SJSA1 (cell line): ENCODE data around the gene ANKS1A. TPM values are rescaled to one million over a fixed set of nuclear protein-coding genes. Genes with fewer than 3 reads are reported as not detected.

ENCODE experiments used
- DNase-seq, 2 experiments: peaks; one replicate each; pipeline ENCODE4 v3.0.0-alpha.2; 2015 to 2020; ENCODE audit warnings: low spot score in 2 of 2, low read depth in 1 of 2
- H3K27ac ChIP-seq: fragments of 250-450 bp; sonication (Bioruptor Pico); 2 replicates; pipeline ENCODE4 v1.5.1; 2020; ENCODE audit warnings: mild to moderate bottlenecking, moderate library complexity
- H3K27me3 ChIP-seq: fragments of 250-450 bp; sonication (Bioruptor Pico); replicated peaks from 2 replicates; pipeline ENCODE4 v1.5.1; 2020; ENCODE audit warnings: mild to moderate bottlenecking, moderate library complexity
- H3K36me3 ChIP-seq: fragments of 250-450 bp; sonication (Bioruptor Pico); 2 replicates; pipeline ENCODE4 v1.5.1; 2020; ENCODE audit warnings: mild to moderate bottlenecking
- H3K4me1 ChIP-seq: fragments of 250-450 bp; sonication (Bioruptor Pico); replicated peaks from 2 replicates; pipeline ENCODE4 v1.6.1; 2021; ENCODE audit warnings: mild to moderate bottlenecking
- H3K4me3 ChIP-seq: fragments of 250-450 bp; sonication (Bioruptor Pico); 2 replicates; pipeline ENCODE4 v1.5.1; 2020; ENCODE audit warnings: mild to moderate bottlenecking
- H3K9me3 ChIP-seq: fragments of 250-450 bp; sonication (Bioruptor Pico); replicated peaks from 2 replicates; pipeline ENCODE4 v1.5.1; 2020; ENCODE audit warnings: mild to moderate bottlenecking
- total RNA-seq: library from RNA; depleted of rRNA; stranded (reverse); fragments of >200 nt; shearing (Covaris generic); gene quantifications from 2 replicates; pipeline ENCODE4 v1.2.3, GENCODE V29; 2014

Gene ANKS1A
- total RNA-seq, 1 experiment from 2014 or later = 8.1 TPM

GRCh38 chr6:35054743-35055130, 165.7 kb downstream of the ANKS1A start:
- no peak for DNase-seq
- Histone ChIP-seq H3K27ac (no peak overlapping the region), H3K36me3 (0 out of 2 replicates have a peak, but pooled peaks cover 2% of the 10 kb centered on the region), H3K9me3 (0 out of 2 replicates have a peak, but pooled peaks cover 3% of the 10 kb centered on the region), H3K27me3 (no peaks in the 10 kb centered on the region), H3K4me1 (peaks cover 18% of the 10 kb centered on the region), H3K4me3 (no peak overlapping the region)

DNA sequence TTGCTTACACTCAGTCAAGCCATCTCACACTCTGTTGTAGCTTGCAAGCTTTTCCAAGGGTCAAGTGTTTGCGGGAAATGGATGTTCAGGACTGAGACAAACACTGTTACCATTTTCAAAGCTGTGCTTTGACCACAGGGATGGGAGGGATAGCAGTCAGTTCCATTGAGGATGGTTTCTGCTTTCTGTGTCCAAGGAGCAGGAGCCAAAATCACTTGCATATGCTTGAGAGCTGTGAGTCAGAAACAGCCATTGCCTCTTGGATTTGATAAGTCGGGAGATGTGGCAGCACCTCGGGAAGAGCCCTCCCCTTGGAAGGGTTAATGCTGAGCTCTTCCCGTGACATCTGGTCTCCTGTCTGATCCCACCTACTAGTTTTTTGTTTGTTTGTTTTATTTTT, 166.8 kb downstream of the ANKS1A start:
- Histone ChIP-seq H3K4me3 (no peak overlapping the region), H3K27ac (no peak overlapping the region)

GRCh38 chr6:35056952-35057351, 167.9 kb downstream of the ANKS1A start:
- Histone ChIP-seq H3K9me3 (0 out of 2 replicates have a peak, but pooled peaks cover 3% of the 10 kb centered on the region), H3K36me3 (0 out of 2 replicates have a peak, but pooled peaks cover 6% of the 10 kb centered on the region), H3K4me3 (no peak overlapping the region), H3K27ac (no peak overlapping the region), H3K4me1 (peaks cover 7% of the 10 kb centered on the region), H3K27me3 (no peaks in the 10 kb centered on the region)
- DNase-seq = no peak

More for the DNA sequence above, 166.8 kb downstream of the ANKS1A start:
- 0 out of 2 replicates have a peak, but pooled peaks cover 3% of the 10 kb centered on the region for H3K9me3 ChIP-seq
- no peaks in the 10 kb centered on the region for H3K27me3 ChIP-seq
- peaks cover 7% of the 10 kb centered on the region for H3K4me1 ChIP-seq
- 0 out of 2 replicates have a peak, but pooled peaks cover 7% of the 10 kb centered on the region for H3K36me3 ChIP-seq
- DNase-seq = no peak

DNA sequence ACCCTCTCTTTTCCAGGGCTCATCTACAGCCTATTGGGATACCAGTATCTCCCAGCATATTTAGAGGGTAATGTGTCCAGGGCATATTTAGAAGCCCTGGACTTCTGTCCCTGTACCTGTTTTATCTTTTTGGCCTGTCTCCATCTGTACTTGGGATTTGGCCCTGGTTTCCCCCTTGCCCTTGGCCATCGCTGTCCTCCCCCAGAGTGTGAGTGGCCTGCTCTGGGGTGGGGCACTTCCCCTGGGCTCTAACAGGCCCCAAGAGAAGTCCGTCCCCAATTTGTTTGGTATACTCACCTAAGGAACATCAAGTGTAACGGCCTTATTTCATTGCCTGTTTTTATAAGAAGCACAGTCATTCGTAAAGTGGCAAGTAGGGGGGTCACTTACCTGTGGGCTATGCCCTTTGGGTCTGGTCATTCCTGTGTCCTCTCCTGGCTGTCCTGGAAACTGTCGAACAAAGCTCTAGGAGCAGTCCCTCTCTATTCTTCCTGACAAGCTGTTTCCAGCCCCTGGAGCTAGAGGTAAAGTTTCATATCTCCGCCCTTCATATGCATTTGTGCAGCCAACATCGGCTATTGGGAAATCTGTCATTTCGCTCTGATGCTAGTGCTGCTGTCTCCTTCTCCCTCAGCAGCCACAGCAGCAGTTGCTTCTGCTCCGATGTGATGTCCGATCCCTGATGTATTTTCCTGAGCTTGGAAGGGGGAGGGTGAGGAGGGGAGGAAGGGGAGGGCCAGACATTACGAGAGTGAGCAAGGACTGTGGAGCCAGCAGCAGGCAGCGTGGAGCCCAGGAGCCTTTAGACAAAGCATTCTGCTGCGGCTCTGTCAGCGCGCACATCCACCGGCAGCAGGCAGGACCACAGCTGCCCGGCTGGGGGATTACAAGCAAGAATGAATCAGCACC, 168.6 kb downstream of the ANKS1A start:
- Histone ChIP-seq H3K4me3 (no peak overlapping the region), H3K9me3 (0 out of 2 replicates have a peak, but pooled peaks cover 3% of the 10 kb centered on the region), H3K36me3 (0 out of 2 replicates have a peak, but pooled peaks cover 5% of the 10 kb centered on the region), H3K27me3 (no peaks in the 10 kb centered on the region), H3K4me1 (peaks cover 6% of the 10 kb centered on the region), H3K27ac (no peak overlapping the region)
- no peak for DNase-seq

GRCh38 chr6:35058358-35058675, 169.3 kb downstream of the ANKS1A start:
- no peak for DNase-seq
- H3K36me3 ChIP-seq = 0 out of 2 replicates have a peak, but pooled peaks cover 5% of the 10 kb centered on the region
- H3K27me3 ChIP-seq = no peaks in the 10 kb centered on the region
- H3K4me1 ChIP-seq = no peaks in the 10 kb centered on the region
- H3K4me3 ChIP-seq = no peak overlapping the region
- no peak overlapping the region for H3K27ac ChIP-seq
- 0 out of 2 replicates have a peak, but pooled peaks cover 3% of the 10 kb centered on the region for H3K9me3 ChIP-seq

- DNase-seq = no peak
- H3K27me3 ChIP-seq = no peaks in the 10 kb centered on the region
- H3K4me1 ChIP-seq = no peaks in the 10 kb centered on the region
- H3K4me3 ChIP-seq = no peak overlapping the region
- H3K27ac ChIP-seq = no peak overlapping the region
- H3K36me3 ChIP-seq = 0 out of 2 replicates have a peak, but pooled peaks cover 5% of the 10 kb centered on the region
- H3K9me3 ChIP-seq = 0 out of 2 replicates have a peak, but pooled peaks cover 3% of the 10 kb centered on the region
Observed at GRCh38 chr6:35058865-35059522, 169.9 kb downstream of the ANKS1A start.

- no peak for DNase-seq
Observed at GRCh38 chr6:35059596-35060345, 170.7 kb downstream of the ANKS1A start.

GRCh38 chr6:35061102-35061615, 172.1 kb downstream of the ANKS1A start:
- Histone ChIP-seq H3K4me1 (no peaks in the 10 kb centered on the region), H3K27me3 (no peaks in the 10 kb centered on the region), H3K4me3 (no peak overlapping the region), H3K36me3 (0 out of 2 replicates have a peak, but pooled peaks cover 5% of the 10 kb centered on the region), H3K27ac (no peak overlapping the region), H3K9me3 (no peaks in the 10 kb centered on the region)
- no peak for DNase-seq

More at GRCh38 chr6:35059596-35060345, 170.7 kb downstream of the ANKS1A start:
- Histone ChIP-seq H3K9me3 (0 out of 2 replicates have a peak, but pooled peaks cover 3% of the 10 kb centered on the region), H3K4me1 (no peaks in the 10 kb centered on the region), H3K4me3 (no peak overlapping the region), H3K27me3 (no peaks in the 10 kb centered on the region), H3K36me3 (0 out of 2 replicates have a peak, but pooled peaks cover 5% of the 10 kb centered on the region), H3K27ac (no peak overlapping the region)

DNA sequence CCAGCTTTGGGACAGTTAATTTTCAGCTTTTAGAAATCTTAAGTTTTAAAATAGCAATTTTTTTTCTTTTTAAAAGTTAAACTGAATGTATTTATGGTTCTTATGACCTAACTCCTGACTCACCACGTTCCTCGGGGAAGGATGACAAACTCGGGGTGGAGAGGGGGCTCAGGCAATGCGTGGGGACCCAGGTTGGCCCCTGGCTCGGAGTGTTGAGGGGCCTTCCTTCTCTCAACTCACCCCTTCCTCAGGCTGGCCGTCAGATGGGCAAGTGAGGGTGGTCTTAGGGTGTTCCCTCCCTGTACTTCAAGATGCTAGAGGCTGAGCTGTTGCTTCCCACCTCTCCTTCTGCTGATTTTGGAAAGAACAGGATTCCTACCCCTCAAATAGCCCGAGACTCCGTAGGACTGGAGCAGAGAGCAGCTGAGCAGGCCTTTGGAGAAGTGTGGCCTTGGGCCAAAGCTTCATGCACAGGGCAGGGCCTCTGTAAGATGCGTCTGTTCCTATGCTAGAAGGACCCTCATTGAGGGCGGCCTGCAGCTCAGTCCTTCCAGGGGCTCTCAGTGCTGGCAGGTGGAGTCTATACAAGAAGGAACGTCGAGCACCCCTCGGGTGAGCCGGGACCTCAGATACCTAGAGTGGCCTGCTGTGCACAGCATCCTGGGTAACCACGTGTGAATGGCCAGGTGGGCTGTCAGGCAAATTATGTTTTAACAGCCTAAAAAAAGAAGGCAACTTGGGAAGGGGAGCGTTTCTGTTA, 172.8 kb downstream of the ANKS1A start:
- no peak for DNase-seq
- Histone ChIP-seq H3K36me3 (0 out of 2 replicates have a peak, but pooled peaks cover 5% of the 10 kb centered on the region), H3K9me3 (no peaks in the 10 kb centered on the region), H3K27me3 (no peaks in the 10 kb centered on the region), H3K4me3 (no peak overlapping the region), H3K27ac (no peak overlapping the region), H3K4me1 (no peaks in the 10 kb centered on the region)

GRCh38 chr6:35062676-35063574, 173.9 kb downstream of the ANKS1A start:
- Histone ChIP-seq H3K4me3 (no peak overlapping the region), H3K27ac (no peak overlapping the region), H3K4me1 (no peaks in the 10 kb centered on the region), H3K36me3 (0 out of 2 replicates have a peak, but pooled peaks cover 5% of the 10 kb centered on the region), H3K27me3 (no peaks in the 10 kb centered on the region), H3K9me3 (no peaks in the 10 kb centered on the region)
- DNase-seq = no peak

DNA sequence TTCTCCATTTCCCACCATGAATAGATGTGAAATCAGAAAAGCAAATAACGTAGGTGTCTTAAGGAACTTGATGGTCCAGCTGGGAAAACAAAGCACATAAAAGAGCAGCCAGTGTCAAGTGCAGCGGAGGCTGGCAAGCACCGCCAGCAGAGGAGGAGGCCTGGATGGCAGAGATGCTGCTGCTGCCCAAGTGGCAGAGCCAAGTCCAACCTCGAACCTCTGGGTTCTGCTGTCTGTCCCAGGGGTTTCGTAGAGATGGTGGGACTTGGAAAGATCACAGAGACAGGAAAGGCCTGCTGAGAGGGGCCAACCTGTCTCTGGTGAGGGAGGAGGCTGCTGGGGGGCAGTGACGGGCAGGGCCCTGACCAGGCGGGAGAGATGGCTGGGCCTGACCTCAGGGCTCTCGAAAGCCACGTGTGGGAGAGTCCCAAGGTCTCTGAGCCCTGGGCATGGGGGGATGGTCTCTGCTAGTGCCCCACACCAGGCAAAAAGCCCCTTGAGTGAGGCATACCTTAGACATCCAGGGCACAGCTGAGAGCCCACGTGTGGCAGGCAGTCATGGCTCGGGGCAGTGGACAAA, 174.7 kb downstream of the ANKS1A start:
- no peak overlapping the region for H3K4me3 ChIP-seq
- H3K9me3 ChIP-seq = no peaks in the 10 kb centered on the region
- H3K27ac ChIP-seq = no peak overlapping the region
- no peaks in the 10 kb centered on the region for H3K27me3 ChIP-seq
- H3K4me1 ChIP-seq = no peaks in the 10 kb centered on the region
- 0 out of 2 replicates have a peak, but pooled peaks cover 5% of the 10 kb centered on the region for H3K36me3 ChIP-seq
- no peak for DNase-seq
